ENCODE measurements around the gene FAM25G. TPM values are rescaled to one million over a fixed set of nuclear protein-coding genes. Genes with fewer than 3 reads are reported as not detected.

The FAM25G gene
- total RNA-seq, 1 experiment from 2014 or later, result not detected

DNA sequence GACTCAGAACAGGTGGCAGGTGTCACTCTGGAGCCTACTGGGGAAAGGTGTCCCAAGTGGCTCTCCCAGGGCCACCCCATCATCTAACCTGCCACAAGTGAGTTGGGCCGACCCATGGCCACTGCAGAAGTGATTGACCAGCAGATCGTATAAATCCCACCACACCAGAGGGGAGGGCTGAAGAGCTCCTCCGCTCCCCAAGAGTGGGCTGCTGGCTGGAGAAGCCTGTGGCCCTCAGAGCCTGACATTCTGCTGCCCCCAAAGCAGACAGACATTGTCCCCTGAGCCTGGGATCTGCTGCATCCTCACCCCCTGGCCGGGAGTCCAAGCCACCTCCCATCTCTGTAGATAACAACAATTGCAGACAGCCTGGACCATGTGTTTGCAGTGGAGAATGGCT is 44.3 kb downstream of the FAM25G start:
- CTCF ChIA-PET, result no interaction called here
- intact Hi-C loops (cut with micrococcal nuclease; ENCODE audit: unreplicated experiment), result no loop called here

DNA sequence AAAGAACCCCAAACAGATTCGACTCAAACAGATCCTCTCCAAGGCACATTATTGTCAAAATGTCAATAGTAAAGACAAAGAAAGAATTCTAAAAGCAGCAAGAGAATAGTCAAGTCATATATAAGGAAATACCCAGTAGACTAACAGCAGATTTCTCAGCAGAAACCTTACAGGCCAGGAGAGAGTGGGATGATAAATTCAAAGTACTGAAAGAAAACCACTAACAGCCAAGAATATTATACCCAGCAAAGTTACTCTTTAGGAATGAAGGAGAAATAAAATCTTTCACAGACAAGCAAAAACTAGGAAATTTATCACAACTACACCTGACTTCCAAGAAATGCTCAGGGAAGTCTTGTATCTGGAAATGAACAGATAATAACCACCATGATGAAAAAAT is 45.8 kb downstream of the FAM25G start:
- intact Hi-C loops (cut with micrococcal nuclease; ENCODE audit: unreplicated experiment), result no loop called here
- Histone ChIP-seq H3K27ac (ENCODE audit: low read depth, low read length, poor library complexity, severe bottlenecking) (no peak overlapping the region), H3K36me3 (ENCODE audit: insufficient read depth, low read length, poor library complexity, severe bottlenecking) (no peaks in the 10 kb centered on the region), H3K9me3 (ENCODE audit: low read depth, low read length, poor library complexity, severe bottlenecking) (peaks cover 6% of the 10 kb centered on the region), H3K27me3 (replicated peaks; ENCODE audit: insufficient read depth, low read depth, low read length, poor library complexity) (no peaks in the 10 kb centered on the region), H3K4me1 (ENCODE audit: insufficient read depth, low read length, poor library complexity, severe bottlenecking) (no peaks in the 10 kb centered on the region), H3K4me3 (ENCODE audit: low read depth, low read length, poor library complexity, severe bottlenecking) (no peak overlapping the region)
- BruUV-seq (replicated peaks), result no TSS peak
- CTCF ChIA-PET, result no interaction called here
- no peak for DNase-seq (ENCODE audit: low spot score)
- POLR2A ChIA-PET (ENCODE audit: low non-redundant PET), result no interaction called here
- TF ChIP-seq EZH2 (IDR thresholded peaks at IDR 0.05; ENCODE audit: borderline replicate concordance, low read depth, low read length, poor library complexity, severe bottlenecking), result no peak
- TF ChIP-seq, protein P1, sequence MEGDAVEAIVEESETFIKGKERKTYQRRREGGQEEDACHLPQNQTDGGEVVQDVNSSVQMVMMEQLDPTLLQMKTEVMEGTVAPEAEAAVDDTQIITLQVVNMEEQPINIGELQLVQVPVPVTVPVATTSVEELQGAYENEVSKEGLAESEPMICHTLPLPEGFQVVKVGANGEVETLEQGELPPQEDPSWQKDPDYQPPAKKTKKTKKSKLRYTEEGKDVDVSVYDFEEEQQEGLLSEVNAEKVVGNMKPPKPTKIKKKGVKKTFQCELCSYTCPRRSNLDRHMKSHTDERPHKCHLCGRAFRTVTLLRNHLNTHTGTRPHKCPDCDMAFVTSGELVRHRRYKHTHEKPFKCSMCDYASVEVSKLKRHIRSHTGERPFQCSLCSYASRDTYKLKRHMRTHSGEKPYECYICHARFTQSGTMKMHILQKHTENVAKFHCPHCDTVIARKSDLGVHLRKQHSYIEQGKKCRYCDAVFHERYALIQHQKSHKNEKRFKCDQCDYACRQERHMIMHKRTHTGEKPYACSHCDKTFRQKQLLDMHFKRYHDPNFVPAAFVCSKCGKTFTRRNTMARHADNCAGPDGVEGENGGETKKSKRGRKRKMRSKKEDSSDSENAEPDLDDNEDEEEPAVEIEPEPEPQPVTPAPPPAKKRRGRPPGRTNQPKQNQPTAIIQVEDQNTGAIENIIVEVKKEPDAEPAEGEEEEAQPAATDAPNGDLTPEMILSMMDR (conservative IDR thresholded peaks at IDR 0.05; ENCODE audit: low read depth, low read length), result no peak

More for the DNA sequence above, 44.3 kb downstream of the FAM25G start:
- Histone ChIP-seq H3K27me3 (replicated peaks; ENCODE audit: insufficient read depth, low read depth, low read length, poor library complexity) (no peaks in the 10 kb centered on the region), H3K27ac (ENCODE audit: low read depth, low read length, poor library complexity, severe bottlenecking) (no peak overlapping the region), H3K4me3 (ENCODE audit: low read depth, low read length, poor library complexity, severe bottlenecking) (no peak overlapping the region), H3K9me3 (ENCODE audit: low read depth, low read length, poor library complexity, severe bottlenecking) (peaks cover 6% of the 10 kb centered on the region), H3K4me1 (ENCODE audit: insufficient read depth, low read length, poor library complexity, severe bottlenecking) (no peaks in the 10 kb centered on the region), H3K36me3 (ENCODE audit: insufficient read depth, low read length, poor library complexity, severe bottlenecking) (no peaks in the 10 kb centered on the region)
- BruUV-seq (replicated peaks), result no TSS peak
- POLR2A ChIA-PET (ENCODE audit: low non-redundant PET), result no interaction called here
- TF ChIP-seq, protein P1 (conservative IDR thresholded peaks at IDR 0.05; ENCODE audit: low read depth, low read length), result no peak
- no peak for TF ChIP-seq EZH2 (IDR thresholded peaks at IDR 0.05; ENCODE audit: borderline replicate concordance, low read depth, low read length, poor library complexity, severe bottlenecking)
- no peak for DNase-seq (ENCODE audit: low spot score)

DNA sequence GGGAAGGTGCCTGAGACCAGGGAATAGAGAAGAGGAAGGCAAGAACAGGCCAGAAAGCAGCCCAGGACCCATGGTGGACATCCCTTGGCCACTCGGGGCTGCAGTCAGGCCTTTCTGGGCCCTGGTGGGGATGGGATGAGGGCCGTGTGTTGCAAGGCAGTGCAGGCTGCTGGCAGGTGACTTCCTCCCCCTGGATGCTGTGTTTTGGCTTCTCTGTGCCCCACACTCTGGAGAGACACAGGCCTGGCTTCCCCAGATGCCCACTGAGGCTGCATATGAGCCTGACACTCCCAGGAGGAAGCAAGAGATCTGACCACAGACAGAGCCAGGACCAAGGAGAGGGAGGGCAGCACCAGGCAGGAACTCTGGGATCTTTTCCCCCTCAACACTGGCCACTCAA is 47.5 kb downstream of the FAM25G start:
- Histone ChIP-seq H3K4me1 (ENCODE audit: insufficient read depth, low read length, poor library complexity, severe bottlenecking) (no peaks in the 10 kb centered on the region), H3K4me3 (ENCODE audit: low read depth, low read length, poor library complexity, severe bottlenecking) (no peak overlapping the region), H3K36me3 (ENCODE audit: insufficient read depth, low read length, poor library complexity, severe bottlenecking) (no peaks in the 10 kb centered on the region), H3K27ac (ENCODE audit: low read depth, low read length, poor library complexity, severe bottlenecking) (no peak overlapping the region), H3K27me3 (replicated peaks; ENCODE audit: insufficient read depth, low read depth, low read length, poor library complexity) (peaks cover 3% of the 10 kb centered on the region), H3K9me3 (ENCODE audit: low read depth, low read length, poor library complexity, severe bottlenecking) (peaks cover 6% of the 10 kb centered on the region)
- ChIA-PET CTCF (no interaction called here), POLR2A (ENCODE audit: low non-redundant PET) (no interaction called here)
- no peak for DNase-seq (ENCODE audit: low spot score)
- intact Hi-C loops (cut with micrococcal nuclease; ENCODE audit: unreplicated experiment), result no loop called here
- no TSS peak for BruUV-seq (replicated peaks)
- TF ChIP-seq, protein P1 (conservative IDR thresholded peaks at IDR 0.05; ENCODE audit: low read depth, low read length), result no peak
- TF ChIP-seq EZH2 (IDR thresholded peaks at IDR 0.05; ENCODE audit: borderline replicate concordance, low read depth, low read length, poor library complexity, severe bottlenecking), result no peak

Data from A673 (cell line).